Measurements from ENCODE around the gene PPIB.

PPIB gene

GRCh38 chr15:64132217-64132616, 30.6 kb downstream of the PPIB start:
- no peak for TF ChIP-seq CTCF (IDR thresholded peaks at IDR 0.05)

- no peak for TF ChIP-seq CTCF (IDR thresholded peaks at IDR 0.05)
These were observed 31.3 kb downstream of the PPIB start for GRCh38 chr15:64131547-64131946.

GRCh38 chr15:64130159-64130558, 32.7 kb downstream of the PPIB start:
- no peak for TF ChIP-seq CTCF (IDR thresholded peaks at IDR 0.05)

- TF ChIP-seq CTCF (IDR thresholded peaks at IDR 0.05), result no peak
These were observed 35.1 kb downstream of the PPIB start for GRCh38 chr15:64127521-64128270.

- no peak for TF ChIP-seq CTCF (IDR thresholded peaks at IDR 0.05)
These were observed 36.8 kb downstream of the PPIB start for GRCh38 chr15:64125978-64126377.

- no peak for TF ChIP-seq CTCF (IDR thresholded peaks at IDR 0.05)
These were observed 39.9 kb downstream of the PPIB start for GRCh38 chr15:64122936-64123351.

GRCh38 chr15:64122444-64122843, 40.4 kb downstream of the PPIB start:
- no peak for TF ChIP-seq CTCF (IDR thresholded peaks at IDR 0.05)

GRCh38 chr15:64121614-64122013, 41.2 kb downstream of the PPIB start:
- TF ChIP-seq CTCF (IDR thresholded peaks at IDR 0.05), result no peak

All from LNCAP (cell line).